GM19240 (cell line): ENCODE results near the gene SLC19A1.

Source experiments
- DNase-seq: peaks from one replicate; pipeline ENCODE4 v3.0.0; 2011; ENCODE audit warnings: low spot score; ENCODE audit not compliant: insufficient read length

Gene SLC19A1

GRCh38 chr21:45479691-45480675 is 62.3 kb downstream of the SLC19A1 start:
- DNase-seq, result no peak

GRCh38 chr21:45478816-45479669 is 63.2 kb downstream of the SLC19A1 start:
- no peak for DNase-seq

GRCh38 chr21:45478115-45478801 is 64.0 kb downstream of the SLC19A1 start:
- DNase-seq, result peak; percentile 86

DNA sequence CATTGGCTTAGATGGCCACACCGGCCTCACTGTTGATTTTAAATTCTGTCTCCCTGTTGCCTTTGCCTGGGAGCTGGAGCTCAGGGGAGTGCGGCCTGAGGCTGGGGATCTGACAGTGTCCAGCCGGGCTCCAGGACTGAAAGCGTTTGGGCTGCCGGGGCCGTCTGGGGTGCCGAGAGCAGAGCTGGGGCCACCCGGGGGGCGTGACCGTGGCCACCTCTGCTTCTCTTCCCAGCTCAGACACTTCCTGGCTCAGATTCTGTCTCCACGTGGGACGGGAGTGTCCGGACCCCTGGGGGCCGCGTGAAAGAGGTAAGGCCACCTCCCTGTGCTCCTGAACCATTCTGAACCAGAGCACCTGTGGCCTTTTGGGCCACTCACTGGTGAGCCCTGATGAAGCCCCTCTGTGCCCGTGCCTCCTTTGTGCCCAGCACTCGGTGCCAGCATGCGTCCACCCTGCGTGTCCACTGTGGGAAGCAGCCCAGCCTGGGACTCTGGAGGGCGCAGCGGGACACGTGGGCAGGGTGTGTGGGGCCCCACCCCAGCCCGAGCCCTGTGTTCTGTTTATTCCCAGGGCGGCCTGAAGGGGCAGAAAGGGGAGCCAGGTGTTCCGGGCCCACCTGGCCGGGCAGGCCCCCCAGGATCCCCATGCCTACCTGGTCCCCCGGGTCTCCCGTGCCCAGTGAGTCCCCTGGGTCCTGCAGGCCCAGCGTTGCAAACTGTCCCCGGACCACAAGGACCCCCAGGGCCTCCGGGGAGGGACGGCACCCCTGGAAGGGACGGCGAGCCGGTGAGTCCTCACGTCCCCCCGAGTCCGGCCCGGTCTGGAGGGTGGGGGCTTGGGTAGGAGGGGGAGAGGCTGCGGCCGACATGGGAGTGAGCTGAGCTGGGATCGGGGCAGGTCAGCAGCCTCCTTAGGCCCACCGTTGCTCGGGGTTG is 64.8 kb downstream of the SLC19A1 start:
- DNase-seq, result no peak

DNA sequence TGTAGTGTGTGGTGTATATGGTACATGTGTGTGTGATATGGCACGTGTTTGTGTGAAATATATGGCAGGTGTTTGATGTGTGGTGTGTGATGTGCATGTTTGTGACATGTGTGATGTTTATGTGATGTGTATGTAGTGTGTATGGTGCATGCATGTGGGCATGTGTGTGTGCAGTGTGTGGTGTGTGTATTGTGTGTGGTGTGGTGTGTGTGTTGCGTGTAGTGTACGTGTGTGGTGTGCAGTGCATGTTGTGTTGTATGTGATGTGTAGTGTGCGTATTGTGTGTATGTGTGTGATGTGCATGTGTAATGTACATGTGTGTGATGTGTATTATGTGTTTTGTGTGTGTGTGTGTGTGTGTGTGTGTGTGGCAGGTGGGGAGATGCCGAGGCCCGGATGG is 65.7 kb downstream of the SLC19A1 start:
- no peak for DNase-seq

- DNase-seq, result no peak
Observed at GRCh38 chr21:45475797-45476570, 66.3 kb downstream of the SLC19A1 start.

DNA sequence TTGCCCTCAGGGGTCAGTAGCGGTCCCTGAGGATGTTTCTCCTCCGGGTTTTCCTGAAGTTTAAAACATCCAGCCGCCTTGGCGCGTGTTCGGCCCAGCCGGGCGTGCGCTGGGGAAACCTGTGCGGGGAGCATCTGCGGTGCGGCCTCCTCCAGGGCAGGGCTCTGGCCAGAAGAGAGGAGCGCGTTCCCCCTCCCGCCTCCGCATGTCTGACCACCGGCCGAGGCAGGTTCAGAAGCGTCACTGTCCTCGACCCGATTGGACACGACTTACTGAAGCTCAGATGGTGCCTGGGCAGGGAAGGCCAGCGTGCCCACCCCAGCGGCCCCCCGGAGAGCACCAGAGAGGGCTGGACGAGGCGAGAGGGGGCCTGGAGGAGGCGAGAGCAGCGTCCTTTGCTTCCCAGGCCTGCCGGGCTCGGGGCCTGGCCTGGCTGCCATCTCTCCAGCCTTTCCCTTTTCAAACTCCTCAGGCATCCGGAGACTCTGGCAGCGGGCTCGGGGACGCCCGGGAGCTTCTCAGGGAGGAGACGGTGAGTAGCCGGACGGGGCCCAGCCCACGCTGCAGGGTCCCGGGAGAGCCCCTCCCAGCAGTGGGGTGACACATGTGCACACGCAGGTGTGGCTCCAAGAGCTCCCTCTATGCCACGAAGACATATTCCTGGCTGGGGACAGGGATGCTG is 67.1 kb downstream of the SLC19A1 start:
- no peak for DNase-seq

GRCh38 chr21:45474323-45474950 is 67.8 kb downstream of the SLC19A1 start:
- no peak for DNase-seq

DNA sequence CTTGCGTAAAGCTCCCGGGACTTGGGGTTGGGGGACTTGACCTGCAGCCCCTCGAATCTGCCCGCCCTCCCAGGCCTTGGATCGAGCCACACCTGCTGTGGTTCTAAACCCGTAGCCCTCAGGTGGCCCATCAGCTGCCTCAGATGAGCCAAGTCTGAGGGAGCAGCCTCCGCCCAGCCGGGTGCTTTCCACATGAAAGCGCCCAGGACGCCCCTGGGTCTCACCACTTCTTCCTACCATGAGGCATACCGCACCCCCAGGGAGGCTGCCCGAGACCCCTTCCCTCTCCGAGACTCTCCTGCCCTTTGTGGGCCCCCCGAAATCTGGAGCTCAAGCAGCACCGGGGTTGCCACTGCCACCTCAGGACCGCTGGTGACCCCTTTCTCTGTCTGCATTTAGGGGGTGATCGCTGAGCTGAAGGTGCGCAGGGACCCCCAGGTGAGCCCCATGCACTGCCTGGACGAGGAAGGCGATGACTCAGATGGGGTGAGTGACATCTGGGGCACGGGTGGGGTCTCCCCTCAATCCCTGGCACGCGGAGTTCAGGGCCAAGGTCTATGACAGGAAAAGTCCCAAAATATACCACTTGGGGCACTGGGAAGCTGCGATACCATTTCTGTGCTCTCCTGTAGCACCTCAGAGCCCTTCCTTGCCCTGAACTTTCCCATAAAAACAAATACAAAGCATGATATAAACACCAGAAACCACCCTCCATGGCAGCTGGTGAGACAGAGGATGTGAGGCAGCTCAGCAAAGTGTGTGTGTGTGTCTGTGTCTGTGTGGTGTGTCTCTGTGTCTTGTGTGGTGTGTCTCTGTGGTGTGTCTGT is 68.5 kb downstream of the SLC19A1 start:
- no peak for DNase-seq

DNA sequence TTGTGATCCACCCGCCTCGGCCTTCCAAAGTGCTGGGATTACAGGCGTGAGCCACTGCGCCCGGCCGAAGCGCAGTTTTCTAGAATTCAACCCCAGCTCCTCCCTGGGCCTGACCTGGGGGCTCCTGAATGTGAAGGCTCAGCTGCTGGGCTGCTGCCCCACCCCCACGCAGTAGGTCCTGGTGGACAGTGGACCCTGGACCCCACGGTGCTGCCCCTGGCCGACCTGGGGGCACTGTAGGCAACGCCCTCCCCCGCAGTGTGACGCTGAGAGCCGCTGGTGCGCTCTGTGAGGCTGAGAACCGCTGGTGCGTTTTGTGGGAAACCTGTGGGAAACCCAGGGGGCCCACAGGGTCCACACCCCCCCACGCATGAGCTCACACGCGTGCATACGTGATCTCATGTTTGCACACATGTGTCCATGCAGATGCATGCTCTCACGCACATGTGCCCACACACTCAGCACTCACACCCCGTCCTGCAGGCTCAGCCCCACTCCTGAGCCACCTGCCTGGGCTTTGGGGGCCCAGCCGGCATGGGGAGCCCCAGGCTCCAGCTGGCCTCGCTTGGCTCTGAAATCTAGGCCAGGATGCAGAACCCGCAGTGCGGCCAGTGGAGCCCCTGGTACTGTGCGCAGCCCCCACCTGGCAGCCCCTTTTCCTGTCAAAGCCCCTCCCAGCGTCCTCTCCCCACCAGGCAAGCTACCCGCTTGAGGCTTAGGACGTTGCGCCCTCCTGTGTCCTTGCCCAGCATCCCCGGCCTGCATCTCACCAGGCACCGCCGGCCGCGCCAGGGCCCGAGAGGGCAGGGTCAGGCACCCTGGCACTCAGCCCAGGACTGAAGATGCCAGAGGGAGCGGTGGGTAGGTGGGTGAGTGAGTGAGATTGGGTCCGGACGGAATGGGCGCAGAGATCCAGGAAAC is 69.5 kb downstream of the SLC19A1 start:
- no peak for DNase-seq

DNA sequence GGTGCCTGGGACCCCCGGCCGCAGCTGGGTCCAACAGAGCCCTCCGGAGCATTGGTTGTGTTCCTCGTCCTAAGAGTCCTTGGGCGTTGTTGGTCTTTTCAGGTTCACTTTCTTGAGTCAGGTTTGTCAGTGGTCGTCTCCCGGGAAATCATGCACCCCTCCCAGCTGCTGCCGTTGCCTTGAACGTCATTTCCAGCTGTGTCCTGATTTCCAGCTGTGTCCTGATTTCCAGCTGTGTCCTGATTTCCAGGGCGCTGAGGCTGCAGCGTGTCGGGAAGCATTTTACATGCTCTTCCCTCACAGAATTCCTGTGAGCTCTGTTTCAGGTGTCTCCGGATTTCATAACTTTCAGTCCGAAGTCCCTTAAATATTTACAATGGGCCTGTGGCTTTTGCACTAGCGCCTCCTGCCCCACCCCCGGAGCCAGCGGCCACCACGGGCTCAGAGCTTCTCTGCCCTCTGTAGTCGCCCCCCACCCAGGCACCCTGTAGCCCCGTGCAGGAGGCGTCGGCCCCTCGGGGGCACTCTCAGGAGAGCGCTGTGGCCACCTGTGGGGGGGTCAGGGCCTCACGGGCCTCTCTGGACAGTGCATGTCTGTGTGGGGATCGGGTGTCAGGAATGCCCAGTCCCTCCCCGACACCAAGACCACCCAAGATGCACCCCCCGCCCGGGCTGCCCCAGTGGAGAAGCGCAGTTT is 70.6 kb downstream of the SLC19A1 start:
- DNase-seq, result no peak

GRCh38 chr21:45470773-45471524 is 71.3 kb downstream of the SLC19A1 start:
- no peak for DNase-seq

DNA sequence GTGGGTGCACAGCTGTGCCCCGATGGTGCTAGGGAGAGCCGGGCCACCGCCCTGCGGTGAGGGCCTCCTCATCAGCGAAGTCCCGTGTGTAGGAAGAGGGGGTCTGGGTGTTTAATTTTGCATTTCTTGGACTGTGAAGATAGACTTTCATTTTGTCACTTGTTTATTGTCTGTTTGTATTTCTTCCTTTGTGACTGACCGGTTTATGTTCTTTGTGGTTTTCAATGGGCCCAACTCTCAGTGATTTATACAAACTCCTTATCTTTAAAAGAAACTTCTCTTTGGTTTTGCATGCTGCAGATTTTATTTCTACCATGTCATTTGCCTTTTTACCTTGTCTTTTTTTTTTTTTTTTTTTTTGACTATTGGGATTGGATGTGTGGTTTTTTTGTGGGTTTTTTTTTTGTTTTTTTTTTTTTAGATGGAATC is 72.1 kb downstream of the SLC19A1 start:
- DNase-seq, result no peak

GRCh38 chr21:45469273-45470086 is 72.8 kb downstream of the SLC19A1 start:
- no peak for DNase-seq

- no peak for DNase-seq
Observed at GRCh38 chr21:45468971-45469272, 73.3 kb downstream of the SLC19A1 start.
